ENCODE results near the gene TIPARP. TPM values are rescaled to one million over a fixed set of nuclear protein-coding genes. Genes with fewer than 3 reads are reported as not detected.
"Not testable (repeated sequence)": the region's sequence is repeated elsewhere in the genome, so short reads cannot be mapped to it uniquely, and the experiment has no call there.

Gene TIPARP
- total RNA-seq, 1 experiment from 2014 or later: 89.9 TPM

GRCh38 chr3:156646958-156647357 is 27.4 kb upstream of the TIPARP start:
- DNase-seq (ENCODE audit: low read depth): no peak

- peak; percentile 54 for DNase-seq (ENCODE audit: low read depth)
These were observed 26.3 kb upstream of the TIPARP start for GRCh38 chr3:156648086-156648485.

- no peak for DNase-seq (ENCODE audit: low read depth)
These were observed 24.7 kb upstream of the TIPARP start for GRCh38 chr3:156649681-156650080.

GRCh38 chr3:156652661-156653060 is 21.7 kb upstream of the TIPARP start:
- DNase-seq (ENCODE audit: low read depth): not testable (repeated sequence)

- DNase-seq (ENCODE audit: low read depth): no peak
These were observed 19.6 kb upstream of the TIPARP start for GRCh38 chr3:156654834-156655233.

GRCh38 chr3:156655819-156656550 is 18.4 kb upstream of the TIPARP start:
- no peak for DNase-seq (ENCODE audit: low read depth)

- DNase-seq (ENCODE audit: low read depth): no peak
These were observed 16.9 kb upstream of the TIPARP start for GRCh38 chr3:156657440-156657839.

GRCh38 chr3:156657862-156658731 is 16.3 kb upstream of the TIPARP start:
- DNase-seq (ENCODE audit: low read depth): no peak

GRCh38 chr3:156658732-156659090 is 15.7 kb upstream of the TIPARP start:
- DNase-seq (ENCODE audit: low read depth): no peak

- no peak for DNase-seq (ENCODE audit: low read depth)
These were observed 15.1 kb upstream of the TIPARP start for GRCh38 chr3:156659260-156659659.

GRCh38 chr3:156661155-156661554 is 13.2 kb upstream of the TIPARP start:
- no peak for DNase-seq (ENCODE audit: low read depth)

- no peak for DNase-seq (ENCODE audit: low read depth)
These were observed 10.2 kb upstream of the TIPARP start for GRCh38 chr3:156664011-156664830.

- DNase-seq (ENCODE audit: low read depth): no peak
These were observed 9.6 kb upstream of the TIPARP start for GRCh38 chr3:156664831-156665178.

GRCh38 chr3:156665291-156665690 is 9.1 kb upstream of the TIPARP start:
- DNase-seq (ENCODE audit: low read depth): peak; percentile 88

- no peak for DNase-seq (ENCODE audit: low read depth)
These were observed 8.3 kb upstream of the TIPARP start for GRCh38 chr3:156666073-156666472.

GRCh38 chr3:156668073-156668763 is 6.2 kb upstream of the TIPARP start:
- DNase-seq (ENCODE audit: low read depth): no peak

GRCh38 chr3:156670077-156670476 is 4.3 kb upstream of the TIPARP start:
- DNase-seq (ENCODE audit: low read depth): no peak

- no peak for DNase-seq (ENCODE audit: low read depth)
These were observed 3.7 kb upstream of the TIPARP start for GRCh38 chr3:156670652-156671051.

- DNase-seq (ENCODE audit: low read depth): no peak
These were observed 701 bp upstream of the TIPARP start for GRCh38 chr3:156673732-156674045.

- peak; percentile 56 for DNase-seq (ENCODE audit: low read depth)
These were observed 780 bp downstream of the TIPARP start for GRCh38 chr3:156674911-156675829.
